Measurements from ENCODE around the gene SH3RF3.

The SH3RF3 gene

DNA sequence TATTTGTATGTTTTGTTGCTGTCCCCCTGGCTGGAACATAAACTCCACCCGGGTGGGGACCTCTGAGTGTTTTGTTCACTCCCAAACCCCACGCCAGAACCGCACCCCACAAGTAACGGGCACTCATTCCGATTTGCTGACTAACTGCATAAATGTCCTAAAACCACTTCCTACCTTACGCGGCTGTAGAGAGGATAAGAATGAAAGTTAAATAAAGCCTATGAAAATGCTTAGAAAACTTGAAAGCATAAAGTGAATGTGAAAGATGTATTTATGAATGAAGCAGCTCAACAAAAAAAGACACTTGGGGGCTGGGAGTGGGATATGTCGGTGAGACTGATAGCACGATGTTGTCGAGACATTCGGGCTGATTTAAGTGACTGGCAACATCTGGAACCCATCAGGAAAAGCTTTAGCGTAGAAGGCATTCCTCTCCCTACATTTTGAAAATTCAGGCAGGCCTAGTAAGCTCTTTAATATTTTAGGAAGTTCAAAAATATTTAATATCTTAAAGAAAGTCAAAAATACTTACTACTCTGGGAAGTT lies 206.7 kb downstream of the SH3RF3 start:
- no peaks in the 10 kb centered on the region for H3K36me3 ChIP-seq
- no peak overlapping the region for H3K4me3 ChIP-seq
- H3K27me3 ChIP-seq, result no peaks in the 10 kb centered on the region
- peak overlapping the region; percentile 92 for H3K27ac ChIP-seq
- peaks cover 88% of the 10 kb centered on the region for H3K4me1 ChIP-seq
- peak overlapping the region; percentile 94 for H3K4me2 ChIP-seq
- no peaks in the 10 kb centered on the region for H4K20me1 ChIP-seq
- no peaks in the 10 kb centered on the region for H3K9me3 ChIP-seq
- no peak for TF ChIP-seq Cebpa-rat (IDR thresholded peaks at IDR 0.05)
- peak overlapping the region; percentile 62 for H3K9ac ChIP-seq

DNA sequence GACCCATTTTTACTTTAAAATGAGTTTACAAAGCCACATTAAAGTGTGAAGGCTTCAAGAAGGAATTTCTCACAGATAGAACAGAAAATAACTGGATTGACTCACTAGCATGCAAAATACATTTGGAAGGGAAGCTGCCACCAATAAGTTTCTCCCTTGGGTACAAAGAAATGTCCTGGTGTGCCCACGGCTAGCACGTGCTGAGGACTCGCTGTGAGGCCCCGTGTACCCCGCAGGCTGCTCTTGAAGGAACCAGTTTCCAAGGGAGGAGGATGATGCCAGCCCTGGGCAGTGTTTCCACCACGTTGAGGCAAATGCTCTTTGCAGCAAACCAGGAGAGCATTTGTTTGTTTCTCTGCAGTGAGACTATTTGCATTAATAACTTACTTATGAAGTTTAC lies 207.3 kb downstream of the SH3RF3 start:
- Histone ChIP-seq H3K27me3 (no peaks in the 10 kb centered on the region), H3K36me3 (no peaks in the 10 kb centered on the region), H3K9ac (peak overlapping the region; percentile 62; the same call in 1 of the 2 replicates), H3K4me2 (peak overlapping the region; percentile 94), H4K20me1 (no peaks in the 10 kb centered on the region), H3K9me3 (no peaks in the 10 kb centered on the region), H3K4me1 (peaks cover 88% of the 10 kb centered on the region), H3K4me3 (no peak overlapping the region), H3K27ac (peak overlapping the region; percentile 92)
- TF ChIP-seq Cebpa-rat (IDR thresholded peaks at IDR 0.05), result no peak

DNA sequence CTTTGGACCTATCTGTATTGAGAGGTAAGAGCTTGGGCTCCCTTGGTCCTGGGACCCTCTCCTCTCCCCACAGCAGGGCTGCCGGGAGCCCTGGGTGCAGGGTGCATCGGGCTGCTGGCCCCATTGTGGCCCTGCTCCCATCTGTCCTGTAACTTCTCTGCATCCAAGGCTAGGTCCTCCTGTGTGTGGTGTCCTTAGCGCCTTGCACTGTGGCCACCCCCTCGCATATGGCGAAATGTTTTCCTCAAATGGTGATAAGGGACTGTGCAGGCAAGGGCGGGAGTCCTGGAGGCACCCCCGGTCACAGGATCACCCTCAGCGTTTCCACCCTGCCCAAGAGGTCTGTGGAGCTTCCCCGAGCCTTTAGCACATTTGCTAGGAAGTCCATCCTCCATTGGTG lies 208.2 kb downstream of the SH3RF3 start:
- H3K27ac ChIP-seq, result no peak overlapping the region
- no peaks in the 10 kb centered on the region for H3K9me3 ChIP-seq
- peaks cover 92% of the 10 kb centered on the region for H3K4me1 ChIP-seq
- H4K20me1 ChIP-seq, result no peaks in the 10 kb centered on the region
- H3K9ac ChIP-seq, result no peak overlapping the region
- H3K36me3 ChIP-seq, result no peaks in the 10 kb centered on the region
- no peak overlapping the region for H3K4me3 ChIP-seq
- no peaks in the 10 kb centered on the region for H3K27me3 ChIP-seq
- TF ChIP-seq Cebpa-rat (IDR thresholded peaks at IDR 0.05), result no peak
- H3K4me2 ChIP-seq, result peak overlapping the region; percentile 94

DNA sequence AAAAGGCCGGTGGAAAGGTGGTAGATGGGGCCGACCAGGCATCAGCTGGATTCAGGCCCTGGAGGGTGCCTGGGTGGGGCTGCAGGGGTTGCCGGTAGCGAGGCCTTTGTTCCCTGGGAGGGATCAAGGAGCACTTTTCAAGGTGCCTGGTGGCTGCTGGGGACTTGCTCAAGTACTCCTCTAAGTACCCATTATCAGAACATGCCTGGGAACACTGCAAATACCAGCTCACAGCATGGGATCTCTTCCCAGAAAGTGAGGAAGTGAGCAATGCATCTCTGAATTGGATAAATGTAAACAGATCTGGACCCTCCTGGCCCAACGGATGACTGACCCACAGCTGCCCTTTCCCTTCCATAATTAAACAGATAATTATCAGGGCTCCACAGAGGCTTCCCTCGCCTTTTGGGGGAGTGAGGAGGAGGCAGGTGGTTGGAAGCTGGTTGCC lies 210.5 kb downstream of the SH3RF3 start:
- TF ChIP-seq Cebpa-rat (IDR thresholded peaks at IDR 0.05), result no peak
- peaks cover 92% of the 10 kb centered on the region for H3K4me1 ChIP-seq

DNA sequence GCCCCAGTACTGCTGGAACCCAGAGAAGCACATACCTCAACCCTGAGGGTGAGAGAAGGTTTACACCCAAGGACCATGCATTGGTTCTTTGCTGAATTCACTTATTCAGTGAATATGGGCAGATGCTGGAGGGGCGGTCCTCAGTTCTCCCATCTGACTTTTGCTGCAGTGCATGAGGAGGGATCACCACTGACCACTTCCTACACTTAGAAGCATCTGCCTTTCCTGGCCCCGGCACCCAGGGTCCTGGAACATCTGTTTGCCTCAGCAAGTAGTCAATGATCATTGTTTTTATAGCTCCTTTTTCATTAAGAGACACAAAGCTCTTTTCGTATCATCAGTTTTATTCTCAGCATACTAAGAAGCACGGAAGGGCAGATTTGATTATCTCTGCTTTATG lies 211.4 kb downstream of the SH3RF3 start:
- Histone ChIP-seq H3K9ac (no peak overlapping the region), H4K20me1 (no peaks in the 10 kb centered on the region), H3K27me3 (no peaks in the 10 kb centered on the region), H3K36me3 (no peaks in the 10 kb centered on the region), H3K27ac (0 out of 2 replicates have a peak overlapping the region, but pooled peaks have one; percentile 32), H3K4me1 (peaks cover 92% of the 10 kb centered on the region), H3K9me3 (no peaks in the 10 kb centered on the region), H3K4me3 (no peak overlapping the region), H3K4me2 (peak overlapping the region; percentile 97)
- TF ChIP-seq Cebpa-rat (IDR thresholded peaks at IDR 0.05), result no peak

More for the DNA sequence above, 210.5 kb downstream of the SH3RF3 start:
- no peaks in the 10 kb centered on the region for H3K9me3 ChIP-seq
- no peak overlapping the region for H3K4me3 ChIP-seq
- H3K4me2 ChIP-seq, result no peak overlapping the region
- no peaks in the 10 kb centered on the region for H3K36me3 ChIP-seq
- H3K27me3 ChIP-seq, result no peaks in the 10 kb centered on the region
- no peaks in the 10 kb centered on the region for H4K20me1 ChIP-seq
- H3K27ac ChIP-seq, result no peak overlapping the region; the same call in 1 of the 2 replicates
- H3K9ac ChIP-seq, result no peak overlapping the region

DNA sequence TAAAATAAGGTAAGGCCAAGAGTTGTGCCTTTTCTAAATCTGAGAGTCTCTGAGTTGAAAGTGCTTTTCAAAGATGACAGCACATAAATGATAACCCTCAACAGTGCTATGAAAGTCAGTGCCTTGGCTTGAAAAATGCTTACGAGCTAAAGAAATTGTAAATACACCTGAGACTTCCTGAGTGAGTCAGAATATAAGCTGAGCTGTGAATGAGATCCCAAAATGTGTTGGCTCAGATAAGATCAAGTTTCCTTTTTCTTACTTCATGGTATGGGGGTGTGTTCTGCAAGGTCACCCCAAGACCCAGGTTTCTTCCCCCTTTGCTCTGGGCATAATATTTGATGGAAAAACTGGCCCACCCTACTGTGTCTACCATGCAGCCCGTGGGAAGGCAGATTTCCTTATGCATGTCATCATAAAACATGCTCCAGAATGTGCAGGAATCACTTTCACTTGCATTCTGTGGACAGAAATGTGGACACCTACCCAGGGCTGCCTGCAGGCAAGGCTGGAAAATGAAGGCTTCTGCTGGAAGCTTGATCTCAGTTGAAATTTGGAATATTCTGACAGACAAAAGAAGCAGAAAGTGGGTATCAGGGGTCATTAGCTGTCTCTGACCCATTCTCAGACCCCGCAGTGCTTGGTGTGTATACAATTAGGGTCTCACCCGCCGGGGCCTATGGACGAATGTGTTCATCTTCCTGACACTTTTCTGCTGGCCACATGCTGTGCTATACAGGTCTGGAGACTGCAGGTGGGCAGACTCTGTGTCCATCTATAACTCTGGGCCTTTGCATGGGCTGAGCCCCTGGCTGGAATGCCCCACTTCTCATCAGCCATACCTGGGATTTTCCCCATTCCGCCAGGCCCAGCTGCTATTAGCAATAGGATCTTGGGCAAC lies 212.6 kb downstream of the SH3RF3 start:
- TF ChIP-seq Cebpa-rat (IDR thresholded peaks at IDR 0.05), result no peak
- Histone ChIP-seq H3K27me3 (no peaks in the 10 kb centered on the region), H3K4me3 (no peak overlapping the region), H4K20me1 (no peaks in the 10 kb centered on the region), H3K36me3 (no peaks in the 10 kb centered on the region), H3K4me1 (peaks cover 92% of the 10 kb centered on the region), H3K4me2 (peak overlapping the region; percentile 97), H3K27ac (no peak overlapping the region), H3K9me3 (no peaks in the 10 kb centered on the region), H3K9ac (no peak overlapping the region)

DNA sequence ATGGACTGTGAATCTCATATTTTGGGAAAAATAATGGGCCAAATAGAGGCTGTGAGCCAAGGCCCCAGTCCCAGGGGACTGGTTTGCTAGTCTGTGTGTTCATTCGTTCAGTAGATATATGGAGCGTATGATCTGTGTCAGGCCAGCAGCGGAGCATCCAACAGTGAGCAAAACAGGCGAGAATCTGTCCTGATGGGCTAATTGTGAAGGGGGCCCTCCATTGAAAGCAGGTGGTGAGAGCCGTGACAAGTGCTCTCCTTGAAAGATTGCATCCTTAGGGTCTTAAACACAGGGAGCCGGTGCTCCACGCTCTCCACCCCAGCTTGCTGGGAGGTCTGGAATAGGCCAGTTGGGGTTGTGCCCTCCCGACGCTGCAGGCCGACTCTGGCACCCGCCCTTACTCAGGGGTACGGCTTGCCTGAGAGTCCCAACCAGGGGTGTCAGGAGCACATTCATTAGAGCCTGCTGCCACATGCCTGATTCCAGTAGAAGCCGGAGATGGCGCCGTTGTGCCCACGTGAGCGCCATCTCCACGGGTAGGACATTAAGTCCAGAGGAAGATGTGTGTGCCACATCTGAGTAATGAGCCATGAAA lies 213.3 kb downstream of the SH3RF3 start:
- peaks cover 92% of the 10 kb centered on the region for H3K4me1 ChIP-seq
- no peak overlapping the region for H3K4me3 ChIP-seq
- no peak for TF ChIP-seq Cebpa-rat (IDR thresholded peaks at IDR 0.05)
- H4K20me1 ChIP-seq, result no peaks in the 10 kb centered on the region
- H3K4me2 ChIP-seq, result peak overlapping the region; percentile 97
- no peaks in the 10 kb centered on the region for H3K9me3 ChIP-seq
- no peak overlapping the region for H3K27ac ChIP-seq
- H3K9ac ChIP-seq, result no peak overlapping the region
- H3K27me3 ChIP-seq, result no peaks in the 10 kb centered on the region
- H3K36me3 ChIP-seq, result no peaks in the 10 kb centered on the region

DNA sequence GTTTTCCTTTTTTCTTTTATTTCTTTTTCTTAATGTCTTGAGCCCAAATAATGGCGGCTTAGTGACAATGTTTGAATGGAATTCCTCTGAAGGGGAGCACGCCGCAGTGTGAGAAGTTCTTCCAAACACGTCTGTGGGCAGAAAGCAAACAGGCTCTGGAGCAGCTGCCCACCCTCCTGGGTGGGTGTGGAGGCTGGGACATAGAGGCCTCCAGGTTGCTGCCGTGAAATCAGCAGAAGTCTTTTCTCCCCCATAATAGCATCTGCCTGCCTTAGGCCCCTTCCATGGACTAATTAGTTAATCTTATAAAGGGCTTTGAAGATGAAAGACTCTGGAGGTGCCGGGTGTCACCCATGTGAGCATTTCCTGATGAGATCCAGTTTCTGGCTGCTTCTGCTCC lies 213.9 kb downstream of the SH3RF3 start:
- no peak overlapping the region for H3K9ac ChIP-seq
- H3K4me3 ChIP-seq, result no peak overlapping the region
- H3K27me3 ChIP-seq, result no peaks in the 10 kb centered on the region
- H3K36me3 ChIP-seq, result no peaks in the 10 kb centered on the region
- 0 out of 2 replicates have a peak overlapping the region, but pooled peaks have one; percentile 44 for H3K27ac ChIP-seq
- no peaks in the 10 kb centered on the region for H3K9me3 ChIP-seq
- no peak for TF ChIP-seq Cebpa-rat (IDR thresholded peaks at IDR 0.05)
- peak overlapping the region; percentile 97 for H3K4me2 ChIP-seq
- peaks cover 92% of the 10 kb centered on the region for H3K4me1 ChIP-seq
- no peaks in the 10 kb centered on the region for H4K20me1 ChIP-seq

DNA sequence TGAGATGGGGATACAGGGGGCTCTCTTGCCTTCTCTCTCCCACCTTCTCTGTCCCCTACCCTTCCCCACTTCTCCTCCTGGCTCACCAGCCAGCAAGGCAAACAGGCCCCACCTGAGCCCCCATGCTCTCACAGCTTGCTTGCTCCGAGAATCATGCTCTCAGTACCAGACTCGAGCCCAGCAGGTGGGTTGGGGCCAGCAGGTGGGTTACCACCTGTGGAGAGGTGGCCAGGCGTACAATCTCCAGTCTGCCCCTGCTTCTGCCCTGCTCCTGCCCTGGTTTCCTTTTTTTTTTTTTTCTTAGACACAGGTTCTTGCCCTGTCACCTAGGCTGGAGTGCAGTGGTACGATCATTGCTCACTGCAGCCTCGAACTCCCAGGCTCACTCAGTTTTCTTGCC lies 214.5 kb downstream of the SH3RF3 start:
- no peaks in the 10 kb centered on the region for H4K20me1 ChIP-seq
- H3K27me3 ChIP-seq, result no peaks in the 10 kb centered on the region
- no peaks in the 10 kb centered on the region for H3K36me3 ChIP-seq
- peak overlapping the region; percentile 97 for H3K4me2 ChIP-seq
- peak overlapping the region; percentile 44 for H3K27ac ChIP-seq
- H3K4me3 ChIP-seq, result no peak overlapping the region
- H3K4me1 ChIP-seq, result peaks cover 94% of the 10 kb centered on the region
- H3K9ac ChIP-seq, result no peak overlapping the region
- no peaks in the 10 kb centered on the region for H3K9me3 ChIP-seq
- TF ChIP-seq Cebpa-rat (IDR thresholded peaks at IDR 0.05), result no peak

All from BLaER1 (cell line).